Suprapubic skin (tissue), 4 donors: ENCODE results near the gene CDK4.

Experiments
- POLR2A ChIP-seq, 2 donors: fragments of 450-650 bp; IDR thresholded peaks; one replicate each; pipeline ENCODE4 v1.6.1; 2017; ENCODE audit warnings: antibody characterized with exemption in 2 of 2, mild to moderate bottlenecking in 2 of 2, moderate library complexity in 2 of 2
- POLR2AphosphoS5 ChIP-seq, 3 donors: sonication (generic); formaldehyde crosslinking; IDR thresholded peaks; one replicate each; pipeline ENCODE4 v1.6.1; 2017; ENCODE audit warnings: antibody characterized with exemption in 3 of 3
- TF ChIP-seq, protein P1 (sequence below), 2 donors: fragments of 200-600 bp in 1 of 2; fragments of 450-650 bp in 1 of 2; sonication (generic) in 1 of 2; IDR thresholded peaks; one replicate each; pipeline ENCODE4 v1.5.1; 2016 to 2019; ENCODE audit warnings: antibody characterized with exemption in 2 of 2, mild to moderate bottlenecking in 1 of 2, moderate library complexity in 1 of 2

DNA sequence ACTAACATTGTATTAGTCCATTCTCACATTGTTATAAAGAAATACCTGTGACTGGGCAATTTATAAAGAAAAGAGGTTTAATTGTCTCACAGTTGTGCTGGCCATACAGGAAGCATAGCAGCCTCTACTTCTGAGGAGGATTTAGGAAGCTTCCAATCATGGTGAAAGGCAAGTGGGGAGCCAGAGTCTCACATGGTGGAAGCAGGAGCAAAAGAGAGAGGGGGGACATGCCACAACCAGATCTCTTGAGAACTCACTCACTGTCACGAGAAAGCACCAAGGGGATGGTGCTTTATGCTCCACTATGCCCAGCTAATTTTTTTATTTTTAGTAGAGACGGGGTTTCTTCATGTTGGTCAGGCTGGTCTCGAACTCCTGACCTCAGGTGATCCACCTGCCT, 44.9 kb downstream of the CDK4 start:
- TF ChIP-seq, protein P1, sequence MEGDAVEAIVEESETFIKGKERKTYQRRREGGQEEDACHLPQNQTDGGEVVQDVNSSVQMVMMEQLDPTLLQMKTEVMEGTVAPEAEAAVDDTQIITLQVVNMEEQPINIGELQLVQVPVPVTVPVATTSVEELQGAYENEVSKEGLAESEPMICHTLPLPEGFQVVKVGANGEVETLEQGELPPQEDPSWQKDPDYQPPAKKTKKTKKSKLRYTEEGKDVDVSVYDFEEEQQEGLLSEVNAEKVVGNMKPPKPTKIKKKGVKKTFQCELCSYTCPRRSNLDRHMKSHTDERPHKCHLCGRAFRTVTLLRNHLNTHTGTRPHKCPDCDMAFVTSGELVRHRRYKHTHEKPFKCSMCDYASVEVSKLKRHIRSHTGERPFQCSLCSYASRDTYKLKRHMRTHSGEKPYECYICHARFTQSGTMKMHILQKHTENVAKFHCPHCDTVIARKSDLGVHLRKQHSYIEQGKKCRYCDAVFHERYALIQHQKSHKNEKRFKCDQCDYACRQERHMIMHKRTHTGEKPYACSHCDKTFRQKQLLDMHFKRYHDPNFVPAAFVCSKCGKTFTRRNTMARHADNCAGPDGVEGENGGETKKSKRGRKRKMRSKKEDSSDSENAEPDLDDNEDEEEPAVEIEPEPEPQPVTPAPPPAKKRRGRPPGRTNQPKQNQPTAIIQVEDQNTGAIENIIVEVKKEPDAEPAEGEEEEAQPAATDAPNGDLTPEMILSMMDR (IDR thresholded peaks at IDR 0.05) = no peak
- TF ChIP-seq POLR2A (IDR thresholded peaks at IDR 0.05) (no peak), POLR2AphosphoS5 (IDR thresholded peaks at IDR 0.05) (no peak)
